HCT116 (cell line): Measurements from ENCODE around the gene MED13L. TPM values are rescaled to one million over a fixed set of nuclear protein-coding genes. Genes with fewer than 3 reads are reported as not detected.

ENCODE experiments used
- ATAC-seq: fragments of 200-7000 bp; cut with Tn5 transposase; 2 replicates; pipeline ENCODE4 v1.9.1; 2020; ENCODE audit warnings: mild to moderate bottlenecking, moderate library complexity
- BruUV-seq: library from RNA; stranded (reverse); fragments of 400-500 nt; replicated peaks from 2 replicates; lab custom pipeline; 2021; lab: Mats Ljungman, UMichigan
- CTCF ChIA-PET: fragments of 300-600 bp; sonication (Branson Sonifier 250); formaldehyde crosslinking; loops from one replicate; lab custom pipeline; 2021; ENCODE audit warnings: antibody characterized with exemption; lab: Charles Lee
- POLR2A ChIA-PET: fragments of 300-600, 350-600 bp; sonication (Branson Sonifier 250); formaldehyde crosslinking; loops from one replicate; lab custom pipeline; 2021; ENCODE audit warnings: antibody characterized with exemption; lab: Charles Lee
- RAD21 ChIA-PET, 2 experiments: fragments of 300-600 bp; sonication (Branson Sonifier 250); formaldehyde crosslinking; loops; one replicate each; lab custom pipeline; 2023; ENCODE audit warnings: low total read pairs in 2 of 2; ENCODE audit not compliant: uncharacterized antibody in 2 of 2, unreplicated experiment in 2 of 2, low non-redundant PET in 1 of 2; lab: Charles Lee
- DNase-seq: peaks from one replicate; pipeline ENCODE4 v3.0.0-alpha.2; 2010; ENCODE audit warnings: low read depth, low spot score
- H2AFZ ChIP-seq: fragments of 200-600 bp; shearing (Covaris generic), sonication (generic); 2 replicates; pipeline ENCODE4 v1.6.1; 2017; ENCODE audit warnings: low read depth, mixed run types, mixed read lengths, antibody characterized with exemption, low read length; ENCODE audit not compliant: poor library complexity, severe bottlenecking
- H3K27ac ChIP-seq: 2 replicates; pipeline ENCODE4 v1.5.1; 2012; ENCODE audit warnings: low read depth, low read length
- H3K27me3 ChIP-seq: fragments of 200-600 bp; sonication (generic); 2 replicates; pipeline ENCODE4 v1.6.1; 2016; ENCODE audit warnings: mixed run types, low read length, mixed read lengths; ENCODE audit not compliant: insufficient read depth
- H3K36me3 ChIP-seq, 2 experiments: fragments of 200-500 bp in 1 of 2; fragments of 200-600 bp in 1 of 2; sonication (Bioruptor generic) in 1 of 2; sonication (generic) in 1 of 2; 2 replicates each; pipeline versions ENCODE4 v1.5.1 to v1.6.1; 2014 to 2016; ENCODE audit warnings: low read length in 2 of 2, inconsistent platforms in 1 of 2, mixed read lengths in 1 of 2, mixed run types in 1 of 2; ENCODE audit not compliant: insufficient read depth in 2 of 2, control insufficient read depth in 1 of 2
- H3K4me1 ChIP-seq, 2 experiments: fragments of 200-600 bp in 1 of 2; sonication (generic) in 1 of 2; 2 replicates each; pipeline versions ENCODE4 v1.5.1 to v1.6.1; 2012 to 2017; ENCODE audit warnings: low read length in 2 of 2, inconsistent platforms in 1 of 2, mild to moderate bottlenecking in 1 of 2, mixed read lengths in 1 of 2, mixed run types in 1 of 2, moderate library complexity in 1 of 2; ENCODE audit not compliant: insufficient read depth in 2 of 2, control insufficient read depth in 1 of 2
- H3K4me2 ChIP-seq: fragments of 200-600 bp; sonication (generic); 2 replicates; pipeline ENCODE4 v1.6.1; 2017; ENCODE audit warnings: mixed run types, low read length, mixed read lengths
- H3K4me3 ChIP-seq, 2 experiments: fragments of 200-600 bp in 1 of 2; sonication (generic) in 1 of 2; replicated peaks in 1 of 2; 2 replicates each; pipeline ENCODE4 v1.5.1; 2011 to 2016; ENCODE audit warnings: low read length in 2 of 2, control low read depth in 1 of 2, low read depth in 1 of 2, mild to moderate bottlenecking in 1 of 2, mixed read lengths in 1 of 2, mixed run types in 1 of 2
- H3K79me2 ChIP-seq: fragments of 200-600 bp; sonication (generic); 2 replicates; pipeline ENCODE4 v1.6.1; 2017; ENCODE audit warnings: mild to moderate bottlenecking, mixed run types, low read length, moderate library complexity, mixed read lengths; ENCODE audit not compliant: insufficient read depth
- H3K9ac ChIP-seq: fragments of 200-600 bp; sonication (generic); 2 replicates; pipeline ENCODE4 v1.6.1; 2016; ENCODE audit warnings: low read length, mixed read lengths
- H3K9me2 ChIP-seq: fragments of 200-600 bp; sonication (generic), shearing (Covaris generic); 2 replicates; pipeline ENCODE4 v1.6.1; 2017; ENCODE audit warnings: mixed run types, mild to moderate bottlenecking, moderate library complexity; ENCODE audit not compliant: insufficient read depth
- H3K9me3 ChIP-seq, 2 experiments: fragments of 200-500 bp in 1 of 2; fragments of 200-600 bp in 1 of 2; sonication (Bioruptor generic) in 1 of 2; sonication (generic) in 1 of 2; 2 replicates each; pipeline ENCODE4 v1.6.1; 2014 to 2017; ENCODE audit warnings: low read length in 2 of 2, mixed read lengths in 2 of 2, inconsistent platforms in 1 of 2, low read depth in 1 of 2, mild to moderate bottlenecking in 1 of 2, mixed run types in 1 of 2, moderate library complexity in 1 of 2; ENCODE audit not compliant: control insufficient read depth in 1 of 2, insufficient read depth in 1 of 2
- H4K20me1 ChIP-seq: fragments of 200-600 bp; sonication (generic), shearing (Covaris generic); 2 replicates; pipeline ENCODE4 v1.6.1; 2017; ENCODE audit warnings: mixed run types, mild to moderate bottlenecking, moderate library complexity; ENCODE audit not compliant: insufficient read depth
- CEBPB ChIP-seq: IDR thresholded peaks from 2 replicates; pipeline ENCODE4 v1.6.1; 2012; ENCODE audit warnings: low read depth
- EGR1 ChIP-seq: IDR thresholded peaks from 2 replicates; pipeline ENCODE4 v1.6.1; 2012; ENCODE audit warnings: low read depth
- ELF1 ChIP-seq: IDR thresholded peaks from 2 replicates; pipeline ENCODE4 v1.6.1; 2012; ENCODE audit warnings: low read depth, borderline replicate concordance
- EZH2 ChIP-seq: fragments of 200-600 bp; sonication (generic); IDR thresholded peaks from 2 replicates; pipeline ENCODE4 v1.6.1; 2017; ENCODE audit warnings: antibody characterized with exemption, mixed run types
- FOSL1 ChIP-seq: IDR thresholded peaks from 2 replicates; pipeline ENCODE4 v1.6.1; 2012; ENCODE audit warnings: low read depth
- POLR2A ChIP-seq: IDR thresholded peaks from 2 replicates; pipeline ENCODE4 v1.7.0; 2011; ENCODE audit warnings: borderline replicate concordance; ENCODE audit not compliant: insufficient read depth, insufficient read length; ENCODE audit errors: extremely low read depth
- RAD21 ChIP-seq: IDR thresholded peaks from 2 replicates; pipeline ENCODE4 v1.6.1; 2012; ENCODE audit warnings: low read depth, mild to moderate bottlenecking
- SIN3A ChIP-seq: IDR thresholded peaks from 2 replicates; pipeline ENCODE4 v1.6.1; 2012; ENCODE audit warnings: low read depth
- SRF ChIP-seq: IDR thresholded peaks from 2 replicates; pipeline ENCODE4 v1.6.1; 2012; ENCODE audit warnings: low read depth
- TCF7L2 ChIP-seq: IDR thresholded peaks from 2 replicates; pipeline ENCODE4 v1.7.0; 2011; ENCODE audit warnings: borderline replicate concordance, inconsistent platforms; ENCODE audit not compliant: insufficient read depth, insufficient read length; ENCODE audit errors: extremely low read depth
- YY1 ChIP-seq: IDR thresholded peaks from 2 replicates; pipeline ENCODE4 v1.6.1; 2011; ENCODE audit warnings: low read length, low read depth, moderate library complexity, mild to moderate bottlenecking; ENCODE audit not compliant: insufficient replicate concordance; ENCODE audit errors: extremely low read depth
- ZFX ChIP-seq: fragments of 450-650 bp; IDR thresholded peaks from 2 replicates; pipeline ENCODE4 v1.6.1; 2017
- ZNF274 ChIP-seq: fragments of 200-500 bp; sonication (Bioruptor generic); IDR thresholded peaks from 2 replicates; pipeline ENCODE4 v1.6.1; 2014; ENCODE audit warnings: mild to moderate bottlenecking, low read depth, low read length, inconsistent platforms
- intact Hi-C: fragments of 100-400 bp; cut with micrococcal nuclease; formaldehyde crosslinking; loops from 2 replicates; pipeline ENCODE4 v1.10.0; 2022
- total RNA-seq: library from RNA; stranded (reverse); gene quantifications from one replicate; pipeline ENCODE4 v1.2.1, GENCODE V29; 2021; ENCODE audit not compliant: unreplicated experiment
- TF ChIP-seq, protein P1 (sequence below): IDR thresholded peaks from 2 replicates; pipeline ENCODE4 v1.6.1; 2011; ENCODE audit warnings: mild to moderate bottlenecking, low read length, moderate library complexity; ENCODE audit not compliant: insufficient replicate concordance; ENCODE audit errors: extremely low read depth
- TF ChIP-seq, protein P2 (sequence below): IDR thresholded peaks from 2 replicates; pipeline ENCODE4 v1.6.1; 2012; ENCODE audit warnings: low read depth
- TF ChIP-seq, protein P3 (sequence below), 3 experiments: fragments of 200-600 bp in 1 of 3; sonication (generic) in 1 of 3; IDR thresholded peaks in 2 of 3; conservative IDR thresholded peaks in 1 of 3; 2 replicates each; pipeline ENCODE4 v1.5.1; 2012 to 2017; ENCODE audit warnings: low read depth in 2 of 3, low read length in 2 of 3, antibody characterized with exemption in 1 of 3, borderline replicate concordance in 1 of 3, control low read depth in 1 of 3, mild to moderate bottlenecking in 1 of 3, mixed read lengths in 1 of 3, mixed run types in 1 of 3, moderate library complexity in 1 of 3; ENCODE audit not compliant: insufficient read depth in 1 of 3
- TF ChIP-seq, protein P4 (sequence below): IDR thresholded peaks from 2 replicates; pipeline ENCODE4 v1.6.1; 2012
- TF ChIP-seq, protein P5 (sequence below): IDR thresholded peaks from 2 replicates; pipeline ENCODE4 v1.6.1; 2012

The MED13L gene
- total RNA-seq, 1 experiment from 2014 or later = 176 TPM

DNA sequence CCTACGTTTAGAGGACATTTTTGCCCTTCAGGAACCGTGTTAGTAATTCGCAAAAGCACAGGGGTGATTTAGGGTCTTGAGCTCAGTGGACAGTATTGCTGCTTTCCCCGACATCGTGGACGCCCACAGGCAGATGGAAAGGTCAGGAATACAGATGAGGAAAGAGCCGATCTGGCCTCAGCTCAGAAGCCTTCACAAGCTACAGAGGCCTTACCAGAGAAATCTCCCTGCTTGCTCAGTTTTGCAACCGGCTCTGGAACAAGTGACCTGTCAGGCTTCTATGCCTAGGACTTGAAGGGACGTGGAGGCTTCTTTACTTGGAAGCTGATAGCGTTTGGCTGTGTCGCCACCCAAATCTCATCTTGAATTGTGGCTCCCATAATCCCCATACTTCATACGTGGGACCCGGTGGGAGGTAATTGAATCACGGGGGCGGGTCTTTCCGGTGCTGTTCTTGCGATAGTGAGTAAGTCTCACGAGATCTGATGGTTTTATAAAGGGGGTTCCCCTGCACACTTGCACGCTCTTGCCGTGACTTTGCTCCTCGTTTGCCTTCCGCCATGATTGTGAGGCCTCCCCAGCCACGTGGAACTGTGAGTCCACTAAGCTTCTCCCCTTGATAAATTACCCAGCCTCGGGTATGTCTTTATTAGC is 332.5 kb downstream of the MED13L start:
- no peaks in the 10 kb centered on the region for H3K27me3 ChIP-seq
- RAD21 ChIA-PET = no interaction called here
- no peak overlapping the region for H3K9ac ChIP-seq
- H3K4me3 ChIP-seq = no peak overlapping the region
- intact Hi-C loops = no loop called here
- CTCF ChIA-PET = no interaction called here
- H3K36me3 ChIP-seq = no peaks in the 10 kb centered on the region
- no peaks in the 10 kb centered on the region for H3K9me3 ChIP-seq
- POLR2A ChIA-PET = no interaction called here
- DNase-seq = no peak
- peaks cover 8% of the 10 kb centered on the region in 2 experiments; a peak in 3 of 4 replicates for H3K4me1 ChIP-seq
- H3K79me2 ChIP-seq = no peaks in the 10 kb centered on the region
- H4K20me1 ChIP-seq = no peaks in the 10 kb centered on the region
- H3K27ac ChIP-seq = no peak overlapping the region
- BruUV-seq = no TSS peak
- no peak overlapping the region for H2AFZ ChIP-seq
- TF ChIP-seq SIN3A (no peak), POLR2A (no peak), ZFX (no peak), ELF1 (no peak), YY1 (no peak), ZNF274 (no peak), EZH2 (no peak), RAD21 (no peak), SRF (no peak), EGR1 (no peak), CEBPB (no peak), FOSL1 (no peak), TCF7L2 (no peak)
- TF ChIP-seq, protein P1, sequence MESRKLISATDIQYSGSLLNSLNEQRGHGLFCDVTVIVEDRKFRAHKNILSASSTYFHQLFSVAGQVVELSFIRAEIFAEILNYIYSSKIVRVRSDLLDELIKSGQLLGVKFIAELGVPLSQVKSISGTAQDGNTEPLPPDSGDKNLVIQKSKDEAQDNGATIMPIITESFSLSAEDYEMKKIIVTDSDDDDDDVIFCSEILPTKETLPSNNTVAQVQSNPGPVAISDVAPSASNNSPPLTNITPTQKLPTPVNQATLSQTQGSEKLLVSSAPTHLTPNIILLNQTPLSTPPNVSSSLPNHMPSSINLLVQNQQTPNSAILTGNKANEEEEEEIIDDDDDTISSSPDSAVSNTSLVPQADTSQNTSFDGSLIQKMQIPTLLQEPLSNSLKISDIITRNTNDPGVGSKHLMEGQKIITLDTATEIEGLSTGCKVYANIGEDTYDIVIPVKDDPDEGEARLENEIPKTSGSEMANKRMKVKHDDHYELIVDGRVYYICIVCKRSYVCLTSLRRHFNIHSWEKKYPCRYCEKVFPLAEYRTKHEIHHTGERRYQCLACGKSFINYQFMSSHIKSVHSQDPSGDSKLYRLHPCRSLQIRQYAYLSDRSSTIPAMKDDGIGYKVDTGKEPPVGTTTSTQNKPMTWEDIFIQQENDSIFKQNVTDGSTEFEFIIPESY = no peak
- TF ChIP-seq, protein P2, sequence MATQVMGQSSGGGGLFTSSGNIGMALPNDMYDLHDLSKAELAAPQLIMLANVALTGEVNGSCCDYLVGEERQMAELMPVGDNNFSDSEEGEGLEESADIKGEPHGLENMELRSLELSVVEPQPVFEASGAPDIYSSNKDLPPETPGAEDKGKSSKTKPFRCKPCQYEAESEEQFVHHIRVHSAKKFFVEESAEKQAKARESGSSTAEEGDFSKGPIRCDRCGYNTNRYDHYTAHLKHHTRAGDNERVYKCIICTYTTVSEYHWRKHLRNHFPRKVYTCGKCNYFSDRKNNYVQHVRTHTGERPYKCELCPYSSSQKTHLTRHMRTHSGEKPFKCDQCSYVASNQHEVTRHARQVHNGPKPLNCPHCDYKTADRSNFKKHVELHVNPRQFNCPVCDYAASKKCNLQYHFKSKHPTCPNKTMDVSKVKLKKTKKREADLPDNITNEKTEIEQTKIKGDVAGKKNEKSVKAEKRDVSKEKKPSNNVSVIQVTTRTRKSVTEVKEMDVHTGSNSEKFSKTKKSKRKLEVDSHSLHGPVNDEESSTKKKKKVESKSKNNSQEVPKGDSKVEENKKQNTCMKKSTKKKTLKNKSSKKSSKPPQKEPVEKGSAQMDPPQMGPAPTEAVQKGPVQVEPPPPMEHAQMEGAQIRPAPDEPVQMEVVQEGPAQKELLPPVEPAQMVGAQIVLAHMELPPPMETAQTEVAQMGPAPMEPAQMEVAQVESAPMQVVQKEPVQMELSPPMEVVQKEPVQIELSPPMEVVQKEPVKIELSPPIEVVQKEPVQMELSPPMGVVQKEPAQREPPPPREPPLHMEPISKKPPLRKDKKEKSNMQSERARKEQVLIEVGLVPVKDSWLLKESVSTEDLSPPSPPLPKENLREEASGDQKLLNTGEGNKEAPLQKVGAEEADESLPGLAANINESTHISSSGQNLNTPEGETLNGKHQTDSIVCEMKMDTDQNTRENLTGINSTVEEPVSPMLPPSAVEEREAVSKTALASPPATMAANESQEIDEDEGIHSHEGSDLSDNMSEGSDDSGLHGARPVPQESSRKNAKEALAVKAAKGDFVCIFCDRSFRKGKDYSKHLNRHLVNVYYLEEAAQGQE = no peak
- TF ChIP-seq, protein P3, sequence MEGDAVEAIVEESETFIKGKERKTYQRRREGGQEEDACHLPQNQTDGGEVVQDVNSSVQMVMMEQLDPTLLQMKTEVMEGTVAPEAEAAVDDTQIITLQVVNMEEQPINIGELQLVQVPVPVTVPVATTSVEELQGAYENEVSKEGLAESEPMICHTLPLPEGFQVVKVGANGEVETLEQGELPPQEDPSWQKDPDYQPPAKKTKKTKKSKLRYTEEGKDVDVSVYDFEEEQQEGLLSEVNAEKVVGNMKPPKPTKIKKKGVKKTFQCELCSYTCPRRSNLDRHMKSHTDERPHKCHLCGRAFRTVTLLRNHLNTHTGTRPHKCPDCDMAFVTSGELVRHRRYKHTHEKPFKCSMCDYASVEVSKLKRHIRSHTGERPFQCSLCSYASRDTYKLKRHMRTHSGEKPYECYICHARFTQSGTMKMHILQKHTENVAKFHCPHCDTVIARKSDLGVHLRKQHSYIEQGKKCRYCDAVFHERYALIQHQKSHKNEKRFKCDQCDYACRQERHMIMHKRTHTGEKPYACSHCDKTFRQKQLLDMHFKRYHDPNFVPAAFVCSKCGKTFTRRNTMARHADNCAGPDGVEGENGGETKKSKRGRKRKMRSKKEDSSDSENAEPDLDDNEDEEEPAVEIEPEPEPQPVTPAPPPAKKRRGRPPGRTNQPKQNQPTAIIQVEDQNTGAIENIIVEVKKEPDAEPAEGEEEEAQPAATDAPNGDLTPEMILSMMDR (IDR thresholded peaks at IDR 0.05 in 2 of 3, conservative IDR thresholded peaks at IDR 0.05 in 1 of 3; ENCODE audit: borderline replicate concordance in 1 of 3, insufficient read depth in 1 of 3, low read depth in 2 of 3, low read length in 2 of 3) = no peak
- TF ChIP-seq, protein P4, sequence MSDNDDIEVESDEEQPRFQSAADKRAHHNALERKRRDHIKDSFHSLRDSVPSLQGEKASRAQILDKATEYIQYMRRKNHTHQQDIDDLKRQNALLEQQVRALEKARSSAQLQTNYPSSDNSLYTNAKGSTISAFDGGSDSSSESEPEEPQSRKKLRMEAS = no peak
- TF ChIP-seq, protein P5, sequence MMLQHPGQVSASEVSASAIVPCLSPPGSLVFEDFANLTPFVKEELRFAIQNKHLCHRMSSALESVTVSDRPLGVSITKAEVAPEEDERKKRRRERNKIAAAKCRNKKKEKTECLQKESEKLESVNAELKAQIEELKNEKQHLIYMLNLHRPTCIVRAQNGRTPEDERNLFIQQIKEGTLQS = no peak
- no peaks in the 10 kb centered on the region for H3K9me2 ChIP-seq
- ATAC-seq = no peak
- H3K4me2 ChIP-seq = no peak overlapping the region
